Left ventricle myocardium inferior (tissue), 1 donor: ENCODE data around the gene THNSL1. TPM values are rescaled to one million over a fixed set of nuclear protein-coding genes. Genes with fewer than 3 reads are reported as not detected.

Experiments
- DNase-seq: peaks from one replicate; pipeline ENCODE4 v3.0.0-alpha.2; 2020
- H3K27ac ChIP-seq: fragments of 200-600 bp; replicated peaks from 2 replicates; pipeline ENCODE4 v1.8.0; 2021
- H3K27me3 ChIP-seq: fragments of 200-600 bp; 2 replicates; pipeline ENCODE4 v1.8.0; 2021; ENCODE audit warnings: low read depth
- H3K36me3 ChIP-seq: fragments of 200-600 bp; 2 replicates; pipeline ENCODE4 v1.8.0; 2021
- H3K4me1 ChIP-seq: fragments of 200-600 bp; 2 replicates; pipeline ENCODE4 v1.8.0; 2021
- H3K4me3 ChIP-seq: fragments of 200-600 bp; 2 replicates; pipeline ENCODE4 v1.8.0; 2021; ENCODE audit warnings: mild to moderate bottlenecking, moderate library complexity
- H3K9me3 ChIP-seq: fragments of 200-600 bp; replicated peaks from 2 replicates; pipeline ENCODE4 v1.8.0; 2021
- CTCF ChIP-seq: fragments of 200-600 bp; IDR thresholded peaks from 2 replicates; pipeline ENCODE4 v1.8.0; 2021; ENCODE audit warnings: antibody characterized with exemption, mild to moderate bottlenecking, borderline replicate concordance
- intact Hi-C: fragments of 100-400 bp; cut with micrococcal nuclease; formaldehyde crosslinking; loops from one replicate; pipeline ENCODE4 v1.11.0; 2022
- total RNA-seq: library from RNA; stranded (reverse); fragmentation: NEBNext Ultra II Directional; extraction: Animal tissue kit (Norgen Biotek cat#: 25700); gene quantifications from one replicate; pipeline ENCODE4 v1.2.1, GENCODE V29; 2021
- donor health status: DM: no; HTN: yes; CAD: no; lungs with severe emphysema.

The THNSL1 gene
- total RNA-seq, 1 donor from 2014 or later: 5.3 TPM

DNA sequence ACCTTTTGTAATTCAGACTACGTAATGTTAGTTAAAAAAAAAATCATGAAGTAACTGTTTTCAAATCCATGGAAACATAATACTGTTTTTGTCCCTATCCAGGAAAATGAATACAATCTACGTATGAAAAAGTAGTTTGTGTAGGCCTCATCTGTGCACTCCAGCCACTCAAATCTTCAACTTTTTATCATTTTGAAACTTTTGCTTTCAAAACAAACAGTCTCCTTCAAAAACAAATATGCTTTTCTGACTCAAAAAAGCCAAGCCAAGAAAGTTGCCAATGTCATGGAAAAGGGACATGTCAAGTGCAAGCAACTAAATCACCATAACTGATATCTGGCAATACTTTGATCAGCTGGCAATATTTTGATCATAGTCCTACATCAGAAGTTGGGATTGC, 13.1 kb downstream of the THNSL1 start:
- intact Hi-C loops: loop anchor here (5.0 kb wide), 1 partner anchor 43 kb away; no protein-coding TSS in a partner anchor
- Histone ChIP-seq H3K36me3 (no peaks in the 10 kb centered on the region), H3K4me1 (no peaks in the 10 kb centered on the region), H3K27me3 (no peaks in the 10 kb centered on the region), H3K9me3 (peaks cover 8% of the 10 kb centered on the region), H3K4me3 (no peak overlapping the region), H3K27ac (no peak overlapping the region)
- no peak for TF ChIP-seq CTCF
- DNase-seq: no peak

GRCh38 chr10:25036381-25036780, 20.0 kb downstream of the THNSL1 start:
- intact Hi-C loops: no loop called here

DNA sequence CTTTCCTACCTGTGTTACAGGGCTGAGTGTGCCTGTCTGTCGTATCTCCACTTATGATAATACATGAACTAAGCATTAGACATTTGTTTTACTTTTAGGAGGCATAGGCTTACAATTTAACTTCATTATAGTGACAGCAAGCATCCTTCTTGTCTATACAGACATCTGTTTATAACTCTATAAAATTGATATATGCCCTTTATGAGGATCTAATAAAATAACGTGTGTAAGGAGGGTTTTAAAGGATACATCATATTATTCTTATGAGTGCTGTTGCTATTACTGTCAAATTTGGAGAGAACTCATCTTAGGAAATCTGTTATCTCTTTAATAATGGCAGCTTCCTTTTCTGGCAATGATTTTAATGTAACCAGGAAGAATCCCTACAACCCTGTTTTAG, 21.9 kb downstream of the THNSL1 start:
- intact Hi-C loops: no loop called here
- H3K36me3 ChIP-seq: no peaks in the 10 kb centered on the region
- DNase-seq: no peak
- H3K27me3 ChIP-seq: no peaks in the 10 kb centered on the region
- H3K4me1 ChIP-seq: no peaks in the 10 kb centered on the region
- no peak overlapping the region for H3K27ac ChIP-seq
- H3K4me3 ChIP-seq: no peak overlapping the region
- TF ChIP-seq CTCF: no peak
- H3K9me3 ChIP-seq: no peaks in the 10 kb centered on the region

More at GRCh38 chr10:25036381-25036780, 20.0 kb downstream of the THNSL1 start:
- Histone ChIP-seq H3K27ac (no peak overlapping the region), H3K36me3 (no peaks in the 10 kb centered on the region), H3K4me3 (no peak overlapping the region), H3K9me3 (no peaks in the 10 kb centered on the region), H3K4me1 (no peaks in the 10 kb centered on the region), H3K27me3 (no peaks in the 10 kb centered on the region)
- no peak for DNase-seq
- no peak for TF ChIP-seq CTCF

- no peaks in the 10 kb centered on the region for H3K36me3 ChIP-seq
- H3K9me3 ChIP-seq: no peaks in the 10 kb centered on the region
- TF ChIP-seq CTCF: no peak
- DNase-seq: no peak
- intact Hi-C loops: no loop called here
- no peaks in the 10 kb centered on the region for H3K4me1 ChIP-seq
- no peak overlapping the region for H3K27ac ChIP-seq
- H3K27me3 ChIP-seq: peaks cover 2% of the 10 kb centered on the region
- no peak overlapping the region for H3K4me3 ChIP-seq
Observed at GRCh38 chr10:25039531-25039930, 23.1 kb downstream of the THNSL1 start.

DNA sequence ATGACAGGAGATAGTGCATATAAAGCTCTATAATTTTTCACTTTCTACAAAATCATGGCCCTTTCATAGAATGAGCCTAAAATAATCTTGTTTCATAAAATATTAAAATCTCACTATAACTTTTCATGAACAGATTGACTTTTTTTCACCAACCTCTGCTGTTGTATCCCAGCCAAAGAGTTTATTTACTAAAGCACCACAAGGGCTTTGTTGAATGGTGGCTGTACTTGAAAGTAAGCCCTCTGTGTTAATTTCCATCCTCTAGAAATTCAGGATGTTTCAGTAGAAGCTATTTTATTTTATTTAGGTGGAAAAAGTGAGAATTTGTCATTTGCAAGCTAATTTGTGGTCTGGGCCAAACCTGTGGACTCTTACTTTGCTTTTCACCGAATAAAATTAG, 30.2 kb downstream of the THNSL1 start:
- H3K27ac ChIP-seq: no peak overlapping the region
- H3K36me3 ChIP-seq: no peaks in the 10 kb centered on the region
- H3K27me3 ChIP-seq: peaks cover 5% of the 10 kb centered on the region
- H3K9me3 ChIP-seq: no peaks in the 10 kb centered on the region
- TF ChIP-seq CTCF: no peak
- no peak overlapping the region for H3K4me3 ChIP-seq
- peaks cover 12% of the 10 kb centered on the region for H3K4me1 ChIP-seq
- intact Hi-C loops: no loop called here
- no peak for DNase-seq

DNA sequence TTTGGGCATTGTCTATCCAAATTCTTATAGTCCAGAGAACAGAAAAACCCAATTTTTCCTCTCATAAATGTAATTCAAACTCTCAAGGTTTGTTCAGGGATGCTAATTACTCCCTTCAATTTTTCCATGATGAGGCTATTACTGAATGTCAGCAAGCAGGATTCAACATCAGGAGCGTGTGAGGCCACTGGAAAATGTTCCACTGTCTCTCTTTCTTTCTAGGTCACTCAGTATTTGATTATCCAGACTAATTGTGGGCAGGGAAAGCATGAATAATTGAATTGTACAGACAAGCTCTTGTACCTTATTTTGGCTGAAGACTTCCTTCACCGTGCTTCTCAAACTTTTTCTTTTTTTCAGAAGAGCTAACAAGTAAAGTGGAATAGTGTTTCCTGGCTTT, 30.7 kb downstream of the THNSL1 start:
- DNase-seq: no peak
- no peak for TF ChIP-seq CTCF
- peaks cover 12% of the 10 kb centered on the region for H3K4me1 ChIP-seq
- H3K27me3 ChIP-seq: peaks cover 5% of the 10 kb centered on the region
- intact Hi-C loops: no loop called here
- H3K4me3 ChIP-seq: no peak overlapping the region
- no peak overlapping the region for H3K27ac ChIP-seq
- H3K9me3 ChIP-seq: no peaks in the 10 kb centered on the region
- H3K36me3 ChIP-seq: no peaks in the 10 kb centered on the region
